Measurements from ENCODE around the gene ITPR3. TPM values are rescaled to one million over a fixed set of nuclear protein-coding genes. Genes with fewer than 3 reads are reported as not detected.

ITPR3 gene
- total and polyA plus RNA-seq, 2 of the 13 experiments (the other 11 are each of a cell fraction or from before 2014, with no cell fraction given): 3.8 to 21.4 TPM

DNA sequence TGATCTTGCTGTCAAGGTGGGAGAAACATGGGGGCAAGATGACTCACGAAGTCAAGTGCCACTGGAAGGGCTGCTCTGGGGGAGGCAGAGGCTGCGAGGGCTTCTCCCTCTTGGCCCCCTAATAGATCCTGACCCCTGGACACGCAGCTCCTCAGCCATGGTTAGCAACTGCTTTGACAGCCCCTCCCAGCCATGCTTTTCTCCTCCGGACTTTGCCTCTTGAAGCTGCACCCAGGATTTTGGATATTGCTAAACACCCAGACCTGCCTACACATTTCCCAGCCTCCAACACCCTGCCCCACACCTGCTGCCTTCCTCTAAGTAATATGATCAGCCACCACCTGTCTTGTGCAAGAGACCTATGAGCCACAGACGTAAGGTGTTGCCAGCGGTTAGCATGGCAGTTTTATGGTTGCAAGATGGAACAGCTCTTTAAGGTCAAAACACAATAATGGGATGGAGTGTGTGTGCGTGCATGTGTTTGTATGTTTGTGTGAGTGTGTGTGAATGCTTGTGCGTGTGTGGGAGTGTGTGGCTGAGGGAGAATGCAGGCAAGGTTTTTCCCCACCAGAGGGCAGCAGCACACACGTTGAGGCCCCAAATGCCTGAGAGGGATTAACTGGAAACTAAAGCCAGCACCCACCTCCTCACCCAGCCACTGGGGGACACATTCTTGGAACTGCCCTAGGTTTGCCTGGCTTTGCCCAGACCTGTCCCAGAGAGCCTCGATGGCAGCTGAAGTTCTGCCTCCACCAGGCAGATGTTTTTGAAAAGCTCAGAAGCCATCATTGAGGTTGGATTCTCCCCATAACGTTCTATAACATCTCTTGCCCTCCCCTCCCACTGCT lies 123.1 kb downstream of the ITPR3 start (continued):
- TF ChIP-seq JUND (CRISPR knock-in tag; IDR thresholded peaks at IDR 0.05) (0 out of 2 replicates have a peak, but pooled peaks have one; percentile 38), ZNF34 (CRISPR knock-in tag; IDR thresholded peaks at IDR 0.05; ENCODE audit: borderline replicate concordance) (no peak), RERE (CRISPR knock-in tag; IDR thresholded peaks at IDR 0.05; ENCODE audit: low read depth) (0 out of 2 replicates have a peak, but pooled peaks have one; percentile 31), POLR2G (IDR thresholded peaks at IDR 0.05; ENCODE audit: low read depth, low read length) (no peak), RXRB (CRISPR knock-in tag; IDR thresholded peaks at IDR 0.05; ENCODE audit: borderline replicate concordance) (0 out of 2 replicates have a peak, but pooled peaks have one; percentile 49), YEATS2 (CRISPR knock-in tag; IDR thresholded peaks at IDR 0.05; ENCODE audit: borderline replicate concordance) (0 out of 2 replicates have a peak, but pooled peaks have one; percentile 62), TCF12 (IDR thresholded peaks at IDR 0.05) (no peak), TCF12 (CRISPR knock-in tag; IDR thresholded peaks at IDR 0.05) (no peak), SP5 (CRISPR knock-in tag; IDR thresholded peaks at IDR 0.05; ENCODE audit: borderline replicate concordance, low read depth) (no peak), HOXA9 (CRISPR knock-in tag; IDR thresholded peaks at IDR 0.05; ENCODE audit: borderline replicate concordance) (no peak), ZNF329 (CRISPR knock-in tag; IDR thresholded peaks at IDR 0.05; ENCODE audit: low read depth) (no peak), RAD21 (CRISPR knock-in tag; IDR thresholded peaks at IDR 0.05) (peak; percentile 87), NFKBIZ (CRISPR knock-in tag; IDR thresholded peaks at IDR 0.05) (no peak)
- TF ChIP-seq, protein P1, sequence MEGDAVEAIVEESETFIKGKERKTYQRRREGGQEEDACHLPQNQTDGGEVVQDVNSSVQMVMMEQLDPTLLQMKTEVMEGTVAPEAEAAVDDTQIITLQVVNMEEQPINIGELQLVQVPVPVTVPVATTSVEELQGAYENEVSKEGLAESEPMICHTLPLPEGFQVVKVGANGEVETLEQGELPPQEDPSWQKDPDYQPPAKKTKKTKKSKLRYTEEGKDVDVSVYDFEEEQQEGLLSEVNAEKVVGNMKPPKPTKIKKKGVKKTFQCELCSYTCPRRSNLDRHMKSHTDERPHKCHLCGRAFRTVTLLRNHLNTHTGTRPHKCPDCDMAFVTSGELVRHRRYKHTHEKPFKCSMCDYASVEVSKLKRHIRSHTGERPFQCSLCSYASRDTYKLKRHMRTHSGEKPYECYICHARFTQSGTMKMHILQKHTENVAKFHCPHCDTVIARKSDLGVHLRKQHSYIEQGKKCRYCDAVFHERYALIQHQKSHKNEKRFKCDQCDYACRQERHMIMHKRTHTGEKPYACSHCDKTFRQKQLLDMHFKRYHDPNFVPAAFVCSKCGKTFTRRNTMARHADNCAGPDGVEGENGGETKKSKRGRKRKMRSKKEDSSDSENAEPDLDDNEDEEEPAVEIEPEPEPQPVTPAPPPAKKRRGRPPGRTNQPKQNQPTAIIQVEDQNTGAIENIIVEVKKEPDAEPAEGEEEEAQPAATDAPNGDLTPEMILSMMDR (CRISPR knock-in tag; IDR thresholded peaks at IDR 0.05): peak; percentile 98
- TF ChIP-seq, protein P2, sequence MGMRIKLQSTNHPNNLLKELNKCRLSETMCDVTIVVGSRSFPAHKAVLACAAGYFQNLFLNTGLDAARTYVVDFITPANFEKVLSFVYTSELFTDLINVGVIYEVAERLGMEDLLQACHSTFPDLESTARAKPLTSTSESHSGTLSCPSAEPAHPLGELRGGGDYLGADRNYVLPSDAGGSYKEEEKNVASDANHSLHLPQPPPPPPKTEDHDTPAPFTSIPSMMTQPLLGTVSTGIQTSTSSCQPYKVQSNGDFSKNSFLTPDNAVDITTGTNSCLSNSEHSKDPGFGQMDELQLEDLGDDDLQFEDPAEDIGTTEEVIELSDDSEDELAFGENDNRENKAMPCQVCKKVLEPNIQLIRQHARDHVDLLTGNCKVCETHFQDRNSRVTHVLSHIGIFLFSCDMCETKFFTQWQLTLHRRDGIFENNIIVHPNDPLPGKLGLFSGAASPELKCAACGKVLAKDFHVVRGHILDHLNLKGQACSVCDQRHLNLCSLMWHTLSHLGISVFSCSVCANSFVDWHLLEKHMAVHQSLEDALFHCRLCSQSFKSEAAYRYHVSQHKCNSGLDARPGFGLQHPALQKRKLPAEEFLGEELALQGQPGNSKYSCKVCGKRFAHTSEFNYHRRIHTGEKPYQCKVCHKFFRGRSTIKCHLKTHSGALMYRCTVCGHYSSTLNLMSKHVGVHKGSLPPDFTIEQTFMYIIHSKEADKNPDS (CRISPR knock-in tag; IDR thresholded peaks at IDR 0.05): no peak
- TF ChIP-seq, protein P3, sequence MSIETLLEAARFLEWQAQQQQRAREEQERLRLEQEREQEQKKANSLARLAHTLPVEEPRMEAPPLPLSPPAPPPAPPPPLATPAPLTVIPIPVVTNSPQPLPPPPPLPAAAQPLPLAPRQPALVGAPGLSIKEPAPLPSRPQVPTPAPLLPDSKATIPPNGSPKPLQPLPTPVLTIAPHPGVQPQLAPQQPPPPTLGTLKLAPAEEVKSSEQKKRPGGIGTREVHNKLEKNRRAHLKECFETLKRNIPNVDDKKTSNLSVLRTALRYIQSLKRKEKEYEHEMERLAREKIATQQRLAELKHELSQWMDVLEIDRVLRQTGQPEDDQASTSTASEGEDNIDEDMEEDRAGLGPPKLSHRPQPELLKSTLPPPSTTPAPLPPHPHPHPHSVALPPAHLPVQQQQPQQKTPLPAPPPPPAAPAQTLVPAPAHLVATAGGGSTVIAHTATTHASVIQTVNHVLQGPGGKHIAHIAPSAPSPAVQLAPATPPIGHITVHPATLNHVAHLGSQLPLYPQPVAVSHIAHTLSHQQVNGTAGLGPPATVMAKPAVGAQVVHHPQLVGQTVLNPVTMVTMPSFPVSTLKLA (IDR thresholded peaks at IDR 0.05): no peak

All from HepG2 (cell line).